ENCODE data around the gene KHNYN. TPM values are rescaled to one million over a fixed set of nuclear protein-coding genes. Genes with fewer than 3 reads are reported as not detected.

KHNYN gene
- total RNA-seq, 2 donors from 2014 or later = 46.2 to 46.6 TPM

DNA sequence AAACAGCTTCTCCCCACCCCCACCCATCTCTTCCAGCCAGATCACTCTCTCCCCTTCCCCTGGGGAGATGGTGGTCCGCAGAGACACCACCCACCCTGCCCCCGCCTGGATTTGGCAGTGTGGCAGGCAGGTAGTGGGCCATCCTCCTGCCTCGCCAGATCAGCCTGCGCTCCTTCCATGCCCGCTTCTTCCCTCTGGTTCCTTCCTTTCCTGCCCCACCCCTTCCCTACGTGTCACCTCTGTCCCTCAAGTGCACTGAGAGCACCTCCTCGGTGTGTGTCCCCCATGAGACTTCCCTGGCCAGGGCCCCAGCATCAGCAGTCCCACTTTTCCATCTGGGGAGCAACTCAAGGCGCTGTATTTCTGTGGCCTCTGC lies 30.3 kb upstream of the KHNYN start:
- WGBS, 2 experiments (ENCODE audit: insufficient coverage in 1 of 2, insufficient read length in 1 of 2) = 26 to 38% methylated on average over 2 to 8 of the region's 8 CpGs

DNA sequence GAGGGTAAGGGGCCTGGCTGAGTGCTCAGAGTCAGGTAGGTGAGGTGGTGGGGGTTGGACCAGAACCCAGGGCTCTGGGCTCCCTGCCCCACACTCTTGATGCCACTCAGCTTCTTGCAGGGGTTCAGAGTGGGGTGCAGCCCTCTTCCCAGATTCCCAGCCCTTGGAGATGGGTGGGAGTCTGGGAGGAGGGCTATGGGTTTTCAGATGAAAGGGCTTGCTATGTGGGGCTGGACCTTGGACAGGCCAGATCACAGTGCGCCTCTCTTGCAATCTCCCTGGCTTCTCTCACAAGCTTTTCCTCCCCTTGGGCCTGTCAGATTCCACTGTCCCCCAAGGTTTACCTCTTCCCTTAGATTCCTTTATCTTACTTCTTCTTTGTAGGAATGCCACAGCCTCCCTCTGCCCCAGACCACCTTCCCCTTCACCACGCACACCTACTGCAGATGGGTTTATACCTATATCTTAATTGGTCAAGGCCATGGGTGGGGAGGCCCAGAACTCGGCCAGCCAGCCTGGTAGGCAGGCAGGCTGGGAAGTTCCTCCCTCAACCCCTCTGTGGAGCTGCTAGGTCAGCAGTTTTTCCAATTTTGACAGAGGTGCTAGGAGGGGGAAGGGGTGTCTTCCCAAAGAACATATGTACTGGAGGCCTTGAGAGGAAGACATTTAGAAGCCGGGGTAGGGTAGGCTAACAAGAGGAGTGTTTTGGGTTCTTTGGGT lies 29.6 kb upstream of the KHNYN start:
- no peak overlapping the region for H3K9ac ChIP-seq (ENCODE audit: extremely low read depth, low read length, poor library complexity, severe bottlenecking)
- no peaks in the 10 kb centered on the region for H3K36me3 ChIP-seq (ENCODE audit: control insufficient read depth, insufficient read depth, low read length)
- TF ChIP-seq, protein P1, sequence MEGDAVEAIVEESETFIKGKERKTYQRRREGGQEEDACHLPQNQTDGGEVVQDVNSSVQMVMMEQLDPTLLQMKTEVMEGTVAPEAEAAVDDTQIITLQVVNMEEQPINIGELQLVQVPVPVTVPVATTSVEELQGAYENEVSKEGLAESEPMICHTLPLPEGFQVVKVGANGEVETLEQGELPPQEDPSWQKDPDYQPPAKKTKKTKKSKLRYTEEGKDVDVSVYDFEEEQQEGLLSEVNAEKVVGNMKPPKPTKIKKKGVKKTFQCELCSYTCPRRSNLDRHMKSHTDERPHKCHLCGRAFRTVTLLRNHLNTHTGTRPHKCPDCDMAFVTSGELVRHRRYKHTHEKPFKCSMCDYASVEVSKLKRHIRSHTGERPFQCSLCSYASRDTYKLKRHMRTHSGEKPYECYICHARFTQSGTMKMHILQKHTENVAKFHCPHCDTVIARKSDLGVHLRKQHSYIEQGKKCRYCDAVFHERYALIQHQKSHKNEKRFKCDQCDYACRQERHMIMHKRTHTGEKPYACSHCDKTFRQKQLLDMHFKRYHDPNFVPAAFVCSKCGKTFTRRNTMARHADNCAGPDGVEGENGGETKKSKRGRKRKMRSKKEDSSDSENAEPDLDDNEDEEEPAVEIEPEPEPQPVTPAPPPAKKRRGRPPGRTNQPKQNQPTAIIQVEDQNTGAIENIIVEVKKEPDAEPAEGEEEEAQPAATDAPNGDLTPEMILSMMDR (conservative IDR thresholded peaks at IDR 0.05) = no peak
- Mint-ChIP-seq H3K9me3 (no peaks in the 10 kb centered on the region), H3K27me3 (ENCODE audit: insufficient read depth) (peaks cover 7% of the 10 kb centered on the region), H3K36me3 (ENCODE audit: low read depth) (no peaks in the 10 kb centered on the region), H3K4me1 (peaks cover 50% of the 10 kb centered on the region), H3K4me3 (peak overlapping the region; percentile 72), H3K27ac (no peak overlapping the region)
- no peaks in the 10 kb centered on the region for H3K9me3 ChIP-seq (ENCODE audit: control insufficient read depth, low read length)
- H3K4me3 ChIP-seq (ENCODE audit: low read length) = peak overlapping the region; percentile 76
- 92 to 95% methylated on average over 3 to 4 of the region's 4 CpGs for WGBS, 2 experiments (ENCODE audit: insufficient coverage in 1 of 2, insufficient read length in 1 of 2)
- H3K27ac ChIP-seq (ENCODE audit: low read depth, low read length) = no peak overlapping the region
- no peak for DNase-seq
- H3K27me3 ChIP-seq (ENCODE audit: control insufficient read depth, insufficient read depth, low read length, poor library complexity, severe bottlenecking) = no peaks in the 10 kb centered on the region
- H3K4me1 ChIP-seq (ENCODE audit: control insufficient read depth, insufficient read depth, low read length) = peaks cover 3% of the 10 kb centered on the region

More for the DNA sequence above, 30.3 kb upstream of the KHNYN start:
- no peaks in the 10 kb centered on the region for H3K36me3 ChIP-seq (ENCODE audit: control insufficient read depth, insufficient read depth, low read length)
- DNase-seq = no peak
- H3K27me3 ChIP-seq (ENCODE audit: control insufficient read depth, insufficient read depth, low read length, poor library complexity, severe bottlenecking) = no peaks in the 10 kb centered on the region
- peak overlapping the region; percentile 72 for H3K4me3 Mint-ChIP-seq
- H3K9me3 ChIP-seq (ENCODE audit: control insufficient read depth, low read length) = no peaks in the 10 kb centered on the region
- H3K27me3 Mint-ChIP-seq (ENCODE audit: insufficient read depth) = peaks cover 7% of the 10 kb centered on the region
- H3K4me3 ChIP-seq (ENCODE audit: low read length) = peak overlapping the region; percentile 76
- no peaks in the 10 kb centered on the region for H3K36me3 Mint-ChIP-seq (ENCODE audit: low read depth)
- peaks cover 3% of the 10 kb centered on the region for H3K4me1 ChIP-seq (ENCODE audit: control insufficient read depth, insufficient read depth, low read length)
- no peaks in the 10 kb centered on the region for H3K9me3 Mint-ChIP-seq
- peak overlapping the region; percentile 28 for H3K9ac ChIP-seq (ENCODE audit: extremely low read depth, low read length, poor library complexity, severe bottlenecking)
- H3K27ac ChIP-seq (ENCODE audit: low read depth, low read length) = no peak overlapping the region
- TF ChIP-seq, protein P1 (conservative IDR thresholded peaks at IDR 0.05) = no peak
- H3K4me1 Mint-ChIP-seq = peaks cover 43% of the 10 kb centered on the region
- H3K27ac Mint-ChIP-seq = no peak overlapping the region

DNA sequence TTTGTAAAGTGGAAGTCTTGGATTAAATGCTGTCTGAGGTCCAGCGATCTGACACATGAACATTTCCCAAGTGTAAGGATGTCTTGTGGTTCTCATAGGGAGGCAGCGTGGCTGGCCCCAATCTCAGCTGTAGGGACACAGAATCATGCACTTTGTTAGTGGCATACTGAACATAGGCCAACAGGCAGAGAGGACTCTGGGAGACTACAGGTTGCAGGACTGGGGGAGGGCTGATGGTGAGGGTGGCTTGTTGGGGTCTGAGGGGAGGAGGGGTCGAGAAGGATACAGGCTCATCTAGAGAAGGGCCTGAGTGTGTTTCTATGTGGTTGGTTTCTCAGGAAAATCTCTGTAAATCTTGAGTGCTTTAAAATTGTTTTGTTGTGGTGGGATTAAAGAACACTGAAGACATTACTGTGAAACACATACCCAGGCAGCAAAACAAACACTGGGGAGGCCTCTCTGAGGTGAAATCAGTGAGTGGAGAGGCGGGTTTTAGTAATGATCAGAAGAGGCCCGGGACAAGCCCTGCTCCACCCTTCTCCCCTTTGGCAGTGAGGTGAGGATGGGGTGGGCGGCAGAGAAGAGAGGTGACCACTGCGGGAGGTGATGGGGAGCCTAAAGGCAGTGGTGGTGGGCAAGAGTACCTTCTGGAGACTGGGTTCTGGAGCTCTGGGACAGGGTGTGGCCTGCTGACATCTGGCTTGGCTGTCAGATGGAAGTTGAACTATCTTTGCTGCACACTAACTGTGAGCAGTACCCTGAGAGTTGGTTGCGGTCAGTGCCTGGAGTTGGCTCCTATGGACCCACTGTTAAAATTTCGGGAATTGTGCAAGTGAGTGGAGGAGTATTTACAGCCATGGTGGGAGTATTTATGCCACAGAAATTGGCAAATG lies 27.7 kb upstream of the KHNYN start:
- Histone ChIP-seq H3K9me3 (ENCODE audit: control insufficient read depth, low read length) (no peaks in the 10 kb centered on the region), H3K36me3 (ENCODE audit: control insufficient read depth, insufficient read depth, low read length) (no peaks in the 10 kb centered on the region), H3K4me3 (ENCODE audit: low read length) (no peak overlapping the region), H3K27me3 (ENCODE audit: control insufficient read depth, insufficient read depth, low read length, poor library complexity, severe bottlenecking) (no peaks in the 10 kb centered on the region), H3K27ac (ENCODE audit: low read depth, low read length) (no peak overlapping the region), H3K4me1 (ENCODE audit: control insufficient read depth, insufficient read depth, low read length) (peaks cover 3% of the 10 kb centered on the region), H3K9ac (ENCODE audit: extremely low read depth, low read length, poor library complexity, severe bottlenecking) (no peak overlapping the region)
- Mint-ChIP-seq H3K9me3 (no peaks in the 10 kb centered on the region), H3K27me3 (ENCODE audit: insufficient read depth) (peaks cover 5% of the 10 kb centered on the region), H3K4me1 (peaks cover 46% of the 10 kb centered on the region), H3K4me3 (no peak overlapping the region), H3K36me3 (ENCODE audit: low read depth) (peaks cover 1% of the 10 kb centered on the region), H3K27ac (no peak overlapping the region)
- TF ChIP-seq, protein P1 (conservative IDR thresholded peaks at IDR 0.05) = no peak
- 73 to 78% methylated on average over 4 to 9 of the region's 9 CpGs for WGBS, 2 experiments (ENCODE audit: insufficient coverage in 1 of 2, insufficient read length in 1 of 2)
- DNase-seq = no peak

All from endodermal cell (in vitro differentiated cells).